MM.1S (cell line): Measurements from ENCODE around the gene C14orf93.

Experiments used
- DNase-seq: peaks from one replicate; pipeline ENCODE4 v3.0.0-alpha.2; 2015
- H2AFZ ChIP-seq: fragments of 300-600 bp; sonication (generic); 2 replicates; pipeline ENCODE4 v1.6.0; 2016; ENCODE audit warnings: antibody characterized with exemption, low read length
- H3F3A ChIP-seq: fragments of 300-600 bp; sonication (generic); 2 replicates; pipeline ENCODE4 v1.6.1; 2016; ENCODE audit warnings: mild to moderate bottlenecking, antibody characterized with exemption, low read length, moderate library complexity, mixed read lengths; ENCODE audit not compliant: insufficient read depth
- H3K27ac ChIP-seq: fragments of 300-600 bp; sonication (generic); 2 replicates; pipeline ENCODE4 v1.5.1; 2016; ENCODE audit warnings: mild to moderate bottlenecking, low read length
- H3K27me3 ChIP-seq: fragments of 300-600 bp; sonication (generic); replicated peaks from 2 replicates; pipeline ENCODE4 v1.6.0; 2016; ENCODE audit warnings: low read length; ENCODE audit not compliant: insufficient read depth
- H3K36me3 ChIP-seq: fragments of 300-600 bp; sonication (generic); replicated peaks from 2 replicates; pipeline ENCODE4 v1.6.1; 2016; ENCODE audit warnings: mild to moderate bottlenecking, low read length, mixed read lengths; ENCODE audit not compliant: insufficient read depth
- H3K4me1 ChIP-seq: fragments of 300-600 bp; sonication (generic); 2 replicates; pipeline ENCODE4 v1.6.1; 2016; ENCODE audit warnings: low read length, mixed read lengths
- H3K4me2 ChIP-seq: fragments of 300-600 bp; sonication (generic); 2 replicates; pipeline ENCODE4 v1.6.0; 2016; ENCODE audit warnings: low read depth, low read length
- H3K4me3 ChIP-seq: fragments of 300-600 bp; sonication (generic); 2 replicates; pipeline ENCODE4 v1.5.1; 2016; ENCODE audit warnings: low read length, mixed read lengths
- H3K79me2 ChIP-seq: fragments of 300-600 bp; sonication (generic); 2 replicates; pipeline ENCODE4 v1.6.1; 2016; ENCODE audit warnings: mixed run types, low read length, mixed read lengths
- H3K9ac ChIP-seq: fragments of 300-600 bp; sonication (generic); 2 replicates; pipeline ENCODE4 v1.6.1; 2016; ENCODE audit warnings: low read length, mixed read lengths
- H3K9me2 ChIP-seq: fragments of 300-600 bp; sonication (generic); replicated peaks from 2 replicates; pipeline ENCODE4 v1.6.1; 2016; ENCODE audit warnings: mild to moderate bottlenecking, low read length, mixed read lengths; ENCODE audit not compliant: insufficient read depth
- H3K9me3 ChIP-seq: fragments of 300-600 bp; sonication (generic); replicated peaks from 2 replicates; pipeline ENCODE4 v1.6.1; 2016; ENCODE audit warnings: mild to moderate bottlenecking, low read length, mixed read lengths; ENCODE audit not compliant: insufficient read depth
- H4K20me1 ChIP-seq: fragments of 300-600 bp; sonication (generic); 2 replicates; pipeline ENCODE4 v1.6.1; 2016; ENCODE audit warnings: mild to moderate bottlenecking, low read length, moderate library complexity, mixed read lengths; ENCODE audit not compliant: insufficient read depth
- EZH2 ChIP-seq: fragments of 300-600 bp; sonication (generic); optimal IDR thresholded peaks from 2 replicates; pipeline ENCODE3; 2017; ENCODE audit warnings: low read depth, mild to moderate bottlenecking, antibody characterized with exemption, low read length, mixed read lengths
- EZH2phosphoT487 ChIP-seq: fragments of 300-600 bp; sonication (generic); IDR thresholded peaks from 2 replicates; pipeline ENCODE4 v1.6.1; 2018; ENCODE audit warnings: antibody characterized with exemption, low read length
- TF ChIP-seq, protein P1 (sequence below): fragments of 300-600 bp; sonication (generic); IDR thresholded peaks from 2 replicates; pipeline ENCODE4 v1.5.1; 2016; ENCODE audit warnings: antibody characterized with exemption, low read length, mixed read lengths

The C14orf93 gene

DNA sequence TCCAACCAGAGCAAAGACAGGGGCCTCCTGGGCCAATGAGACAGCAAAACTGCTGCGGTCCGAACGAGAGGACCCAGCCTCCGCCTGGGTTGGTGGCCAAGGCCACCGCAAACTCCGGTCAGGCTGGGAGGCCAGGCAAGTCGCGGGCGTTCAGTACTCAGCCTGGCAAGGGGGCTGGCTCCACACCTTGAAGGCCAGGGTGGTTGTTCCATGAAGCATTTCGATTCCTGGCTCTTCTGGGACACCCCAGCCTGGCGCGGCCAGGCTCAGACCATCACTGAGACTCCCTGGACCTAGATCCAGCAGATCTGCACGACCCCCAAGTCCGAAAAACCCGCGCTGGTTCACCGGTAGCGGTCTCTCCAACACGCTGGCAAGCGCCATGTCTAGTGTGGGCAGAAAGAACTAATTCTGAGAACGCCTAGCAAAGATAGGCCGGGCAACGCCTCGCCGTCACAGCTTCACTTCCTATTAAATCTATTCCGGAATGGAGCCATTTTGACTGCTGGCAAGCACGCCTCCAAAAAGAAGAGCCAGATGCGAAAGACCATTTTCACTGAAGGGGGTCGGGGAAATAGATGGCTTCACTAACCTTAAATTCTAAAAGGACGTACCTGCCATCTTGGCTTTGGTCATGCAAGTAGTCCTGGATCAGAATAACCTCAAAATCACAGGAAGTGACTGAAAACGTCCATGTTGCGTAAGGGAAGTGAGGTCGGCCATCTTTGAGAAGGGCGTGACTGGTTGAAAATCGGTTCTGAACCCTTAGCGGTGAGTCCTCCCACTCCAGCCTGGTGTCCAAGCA lies 24.8 kb upstream of the C14orf93 start, which contains the start of gene PSMB5:
PSMB5 (minus strand) TSS at position 403 of the 805 bp plus-strand sequence; CDS start at position 384, 19 bp downstream.
- TF ChIP-seq EZH2phosphoT487, result no peak
- TF ChIP-seq, protein P1, sequence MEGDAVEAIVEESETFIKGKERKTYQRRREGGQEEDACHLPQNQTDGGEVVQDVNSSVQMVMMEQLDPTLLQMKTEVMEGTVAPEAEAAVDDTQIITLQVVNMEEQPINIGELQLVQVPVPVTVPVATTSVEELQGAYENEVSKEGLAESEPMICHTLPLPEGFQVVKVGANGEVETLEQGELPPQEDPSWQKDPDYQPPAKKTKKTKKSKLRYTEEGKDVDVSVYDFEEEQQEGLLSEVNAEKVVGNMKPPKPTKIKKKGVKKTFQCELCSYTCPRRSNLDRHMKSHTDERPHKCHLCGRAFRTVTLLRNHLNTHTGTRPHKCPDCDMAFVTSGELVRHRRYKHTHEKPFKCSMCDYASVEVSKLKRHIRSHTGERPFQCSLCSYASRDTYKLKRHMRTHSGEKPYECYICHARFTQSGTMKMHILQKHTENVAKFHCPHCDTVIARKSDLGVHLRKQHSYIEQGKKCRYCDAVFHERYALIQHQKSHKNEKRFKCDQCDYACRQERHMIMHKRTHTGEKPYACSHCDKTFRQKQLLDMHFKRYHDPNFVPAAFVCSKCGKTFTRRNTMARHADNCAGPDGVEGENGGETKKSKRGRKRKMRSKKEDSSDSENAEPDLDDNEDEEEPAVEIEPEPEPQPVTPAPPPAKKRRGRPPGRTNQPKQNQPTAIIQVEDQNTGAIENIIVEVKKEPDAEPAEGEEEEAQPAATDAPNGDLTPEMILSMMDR, result no peak
- DNase-seq, result peak; percentile 91

GRCh38 chr14:23033801-23034497 lies 24.0 kb upstream of the C14orf93 start:
- peaks cover 17% of the 10 kb centered on the region for H3K79me2 ChIP-seq
- H3K4me2 ChIP-seq, result peak overlapping the region; percentile 54

More for the DNA sequence above, 24.8 kb upstream of the C14orf93 start, which contains the start of gene PSMB5:
- Histone ChIP-seq H3K27me3 (no peaks in the 10 kb centered on the region), H3K4me3 (peak within 1 kb of the TSS; percentile 84), H3K4me1 (no peaks in the 10 kb centered on the region), H3K4me2 (peak within 1 kb of the TSS; percentile 54), H3K27ac (peak within 1 kb of the TSS; percentile 72), H4K20me1 (no peaks in the 10 kb centered on the region), H3F3A (no peaks in the 10 kb centered on the region), H3K9me3 (no peaks in the 10 kb centered on the region), H2AFZ (peak within 1 kb of the TSS; percentile 62), H3K9me2 (no peaks in the 10 kb centered on the region), H3K36me3 (no peaks in the 10 kb centered on the region), H3K79me2 (peaks cover 17% of the 10 kb centered on the region), H3K9ac (peak within 1 kb of the TSS; percentile 97)

GRCh38 chr14:23033251-23033727 lies 23.3 kb upstream of the C14orf93 start:
- Histone ChIP-seq H3K79me2 (peaks cover 17% of the 10 kb centered on the region), H3K9ac (no peak overlapping the region), H3K36me3 (no peaks in the 10 kb centered on the region), H3K4me2 (no peak overlapping the region; the same call in 1 of the 2 replicates), H4K20me1 (no peaks in the 10 kb centered on the region), H3K4me1 (no peaks in the 10 kb centered on the region), H2AFZ (no peak overlapping the region), H3K9me2 (no peaks in the 10 kb centered on the region), H3F3A (no peaks in the 10 kb centered on the region), H3K4me3 (no peak overlapping the region), H3K27me3 (no peaks in the 10 kb centered on the region), H3K27ac (no peak overlapping the region), H3K9me3 (no peaks in the 10 kb centered on the region)
- DNase-seq, result no peak
- TF ChIP-seq EZH2phosphoT487 (no peak), EZH2 (no peak)
- TF ChIP-seq, protein P1, result no peak

More at GRCh38 chr14:23033801-23034497, 24.0 kb upstream of the C14orf93 start:
- Histone ChIP-seq H3K9me2 (no peaks in the 10 kb centered on the region), H3K4me3 (peak overlapping the region; percentile 84), H3K36me3 (no peaks in the 10 kb centered on the region), H3K27me3 (no peaks in the 10 kb centered on the region), H3K27ac (peak overlapping the region; percentile 72; the same call in 1 of the 2 replicates), H4K20me1 (no peaks in the 10 kb centered on the region), H3F3A (no peaks in the 10 kb centered on the region), H3K9ac (peak overlapping the region; percentile 97), H3K4me1 (no peaks in the 10 kb centered on the region), H3K9me3 (no peaks in the 10 kb centered on the region), H2AFZ (peak overlapping the region; percentile 62; the same call in 1 of the 2 replicates)
- no peak for DNase-seq
- TF ChIP-seq EZH2 (no peak), EZH2phosphoT487 (no peak)
- TF ChIP-seq, protein P1, result no peak
